DND-41 (cell line): ENCODE data around the gene C16orf74.

Source experiments
- CTCF ChIP-seq: IDR thresholded peaks from 2 replicates; pipeline ENCODE4 v1.5.1; 2012; ENCODE audit warnings: borderline replicate concordance, low read length, moderate library complexity, mild to moderate bottlenecking; ENCODE audit not compliant: poor library complexity, severe bottlenecking; ENCODE audit errors: extremely low read depth
- EZH2 ChIP-seq: IDR thresholded peaks from 3 replicates; pipeline ENCODE4 v1.6.1; 2012; ENCODE audit warnings: borderline replicate concordance, low read depth, mild to moderate bottlenecking, moderate library complexity, low read length, inconsistent platforms; ENCODE audit not compliant: severe bottlenecking

- no peak for TF ChIP-seq CTCF
- no peak for TF ChIP-seq EZH2
Measured at GRCh38 chr16:85729452-85730185, 21.3 kb downstream of the C16orf74 start.
